Measurements from ENCODE around the gene PACC1.
"Not testable (repeated sequence)": the region's sequence is repeated elsewhere in the genome, so short reads cannot be mapped to it uniquely, and the experiment has no call there.

The PACC1 gene

GRCh38 chr1:212402666-212403321 is 11.9 kb downstream of the PACC1 start:
- FAIRE-seq (no peak), DNase-seq (ENCODE audit: insufficient read length, low spot score) (no peak)
- no peak for TF ChIP-seq PAX5 (IDR thresholded peaks at IDR 0.05; ENCODE audit: insufficient read depth, low read length, severe bottlenecking)
- no peak for TF ChIP-seq POLR2AphosphoS5 (IDR thresholded peaks at IDR 0.05; ENCODE audit: low read depth, low read length)
- no peak for TF ChIP-seq SPI1 (IDR thresholded peaks at IDR 0.05; ENCODE audit: low read depth, low read length)
- TF ChIP-seq POLR2A (IDR thresholded peaks at IDR 0.05; ENCODE audit: low read depth, low read length) = no peak
- TF ChIP-seq POU2F2 (IDR thresholded peaks at IDR 0.05; ENCODE audit: low read depth, low read length) = no peak
- no peak for TF ChIP-seq TAF1 (IDR thresholded peaks at IDR 0.05; ENCODE audit: low read depth, low read length)

- no peak for TF ChIP-seq SPI1 (IDR thresholded peaks at IDR 0.05; ENCODE audit: low read depth, low read length)
- TF ChIP-seq POLR2AphosphoS5 (IDR thresholded peaks at IDR 0.05; ENCODE audit: low read depth, low read length) = no peak
- TF ChIP-seq POU2F2 (IDR thresholded peaks at IDR 0.05; ENCODE audit: low read depth, low read length) = no peak
- no peak for DNase-seq (ENCODE audit: insufficient read length, low spot score)
- FAIRE-seq = peak; percentile 50
Observed at GRCh38 chr1:212401838-212402582, 12.7 kb downstream of the PACC1 start.

DNA sequence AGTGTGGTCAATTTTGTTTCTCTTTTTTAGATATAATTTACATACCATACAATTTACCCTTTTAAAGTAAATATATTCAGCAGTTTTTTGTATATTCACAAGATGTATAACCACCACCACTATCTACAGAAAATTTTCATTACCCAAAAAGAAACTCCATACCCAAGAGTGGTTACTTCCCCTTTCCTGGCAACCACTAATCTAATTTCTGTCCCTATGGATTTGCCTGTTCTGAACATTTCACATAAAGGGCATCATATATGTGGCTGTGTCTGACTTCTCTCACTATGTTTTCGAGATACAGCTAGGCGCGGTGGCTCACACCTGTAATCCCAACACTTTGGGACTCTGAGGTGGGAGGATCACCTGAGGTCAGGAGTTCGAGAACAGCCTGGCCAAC is 13.6 kb downstream of the PACC1 start:
- TF ChIP-seq POLR2A (IDR thresholded peaks at IDR 0.05; ENCODE audit: low read depth, low read length) (no peak), POU2F2 (IDR thresholded peaks at IDR 0.05; ENCODE audit: low read depth, low read length) (no peak), TAF1 (IDR thresholded peaks at IDR 0.05; ENCODE audit: low read depth, low read length) (no peak)
- DNase-seq (ENCODE audit: insufficient read length, low spot score) = no peak
- FAIRE-seq = no peak

DNA sequence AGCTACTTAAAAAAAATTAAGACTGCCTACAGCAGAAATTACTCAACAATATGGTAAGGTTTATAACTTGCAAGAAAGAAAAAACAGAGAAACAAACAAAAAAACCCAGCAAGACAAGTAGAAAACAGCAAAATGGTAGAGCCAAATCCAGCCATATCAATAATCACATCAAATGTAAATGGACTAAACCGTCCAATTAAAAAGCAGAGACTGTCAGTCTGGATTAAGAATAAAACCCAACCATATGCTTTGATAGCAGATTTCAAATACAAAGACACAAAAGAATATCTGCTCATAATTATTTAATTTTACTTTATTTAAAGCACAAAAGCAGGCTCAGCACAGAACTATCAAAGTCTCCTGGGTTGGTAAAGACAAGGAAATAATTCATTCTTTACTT is 17.5 kb downstream of the PACC1 start:
- FAIRE-seq (no peak), DNase-seq (ENCODE audit: insufficient read length, low spot score) (no peak)
- TF ChIP-seq TAF1 (IDR thresholded peaks at IDR 0.05; ENCODE audit: low read depth, low read length) = no peak
- no peak for TF ChIP-seq PAX5 (IDR thresholded peaks at IDR 0.05; ENCODE audit: insufficient read depth, low read length, severe bottlenecking)
- no peak for TF ChIP-seq POU2F2 (IDR thresholded peaks at IDR 0.05; ENCODE audit: low read depth, low read length)
- no peak for TF ChIP-seq SPI1 (IDR thresholded peaks at IDR 0.05; ENCODE audit: low read depth, low read length)
- no peak for TF ChIP-seq POLR2A (IDR thresholded peaks at IDR 0.05; ENCODE audit: low read depth, low read length)
- no peak for TF ChIP-seq POLR2AphosphoS5 (IDR thresholded peaks at IDR 0.05; ENCODE audit: low read depth, low read length)

DNA sequence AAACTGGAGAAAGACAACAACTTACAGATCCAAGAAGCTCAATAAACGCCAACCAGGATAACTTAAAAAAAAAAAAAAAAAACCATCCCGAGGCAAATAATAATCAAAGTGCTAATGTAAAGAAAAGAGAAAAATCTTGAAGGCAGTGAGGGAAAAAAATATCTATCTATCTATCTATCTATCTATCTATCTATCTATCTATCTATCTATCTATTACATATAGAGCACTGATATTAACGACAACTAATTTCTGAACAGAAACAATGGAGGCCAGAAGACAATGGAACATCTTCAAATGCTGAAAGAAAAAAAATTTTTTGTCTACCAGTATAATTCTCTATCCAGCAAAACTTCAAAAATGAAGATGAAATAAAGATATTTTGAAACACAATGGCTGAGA is 18.0 kb downstream of the PACC1 start:
- no peak for DNase-seq (ENCODE audit: insufficient read length, low spot score)
- TF ChIP-seq TAF1 (IDR thresholded peaks at IDR 0.05; ENCODE audit: low read depth, low read length) = no peak
- no peak for TF ChIP-seq POLR2AphosphoS5 (IDR thresholded peaks at IDR 0.05; ENCODE audit: low read depth, low read length)
- no peak for TF ChIP-seq PAX5 (IDR thresholded peaks at IDR 0.05; ENCODE audit: insufficient read depth, low read length, severe bottlenecking)
- no peak for TF ChIP-seq POU2F2 (IDR thresholded peaks at IDR 0.05; ENCODE audit: low read depth, low read length)
- TF ChIP-seq POLR2A (IDR thresholded peaks at IDR 0.05; ENCODE audit: low read depth, low read length) = no peak
- TF ChIP-seq SPI1 (IDR thresholded peaks at IDR 0.05; ENCODE audit: low read depth, low read length) = no peak
- no peak for FAIRE-seq

GRCh38 chr1:212395678-212396437 is 18.8 kb downstream of the PACC1 start:
- not testable (repeated sequence) for DNase-seq (ENCODE audit: insufficient read length, low spot score); FAIRE-seq

- DNase-seq (ENCODE audit: insufficient read length, low spot score) = no peak
- TF ChIP-seq TAF1 (IDR thresholded peaks at IDR 0.05; ENCODE audit: low read depth, low read length) (no peak), SPI1 (IDR thresholded peaks at IDR 0.05; ENCODE audit: low read depth, low read length) (no peak), POLR2AphosphoS5 (IDR thresholded peaks at IDR 0.05; ENCODE audit: low read depth, low read length) (no peak), POLR2A (IDR thresholded peaks at IDR 0.05; ENCODE audit: low read depth, low read length) (no peak), POU2F2 (IDR thresholded peaks at IDR 0.05; ENCODE audit: low read depth, low read length) (no peak), PAX5 (IDR thresholded peaks at IDR 0.05; ENCODE audit: insufficient read depth, low read length, severe bottlenecking) (no peak)
Observed at GRCh38 chr1:212388985-212389716, 25.5 kb downstream of the PACC1 start.

DNA sequence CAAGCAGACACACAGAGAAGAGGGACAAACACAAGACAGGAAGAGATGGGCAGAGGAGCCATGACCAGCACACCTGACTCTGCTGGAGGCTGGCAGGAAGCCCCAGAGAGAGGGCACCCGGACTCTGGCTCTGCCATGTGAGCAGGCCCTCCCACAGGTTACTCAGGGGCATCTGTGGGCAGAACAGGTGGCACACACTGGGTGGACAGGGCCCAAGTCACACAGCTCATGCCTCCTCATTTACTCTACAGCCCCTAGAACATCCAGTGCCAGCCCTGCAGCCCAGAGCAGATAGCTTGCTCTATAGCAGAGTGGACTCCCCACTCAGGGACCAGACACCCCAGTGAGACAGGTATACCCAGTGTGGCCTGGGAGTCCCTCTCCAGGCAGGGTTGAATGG is 28.7 kb downstream of the PACC1 start:
- no peak for TF ChIP-seq TAF1 (IDR thresholded peaks at IDR 0.05; ENCODE audit: low read depth, low read length)
- no peak for TF ChIP-seq POU2F2 (IDR thresholded peaks at IDR 0.05; ENCODE audit: low read depth, low read length)
- no peak for TF ChIP-seq PAX5 (IDR thresholded peaks at IDR 0.05; ENCODE audit: insufficient read depth, low read length, severe bottlenecking)
- TF ChIP-seq SPI1 (IDR thresholded peaks at IDR 0.05; ENCODE audit: low read depth, low read length) = no peak
- no peak for TF ChIP-seq POLR2AphosphoS5 (IDR thresholded peaks at IDR 0.05; ENCODE audit: low read depth, low read length)
- FAIRE-seq (no peak), DNase-seq (ENCODE audit: insufficient read length, low spot score) (no peak)

More at GRCh38 chr1:212388985-212389716, 25.5 kb downstream of the PACC1 start:
- no peak for FAIRE-seq

DNA sequence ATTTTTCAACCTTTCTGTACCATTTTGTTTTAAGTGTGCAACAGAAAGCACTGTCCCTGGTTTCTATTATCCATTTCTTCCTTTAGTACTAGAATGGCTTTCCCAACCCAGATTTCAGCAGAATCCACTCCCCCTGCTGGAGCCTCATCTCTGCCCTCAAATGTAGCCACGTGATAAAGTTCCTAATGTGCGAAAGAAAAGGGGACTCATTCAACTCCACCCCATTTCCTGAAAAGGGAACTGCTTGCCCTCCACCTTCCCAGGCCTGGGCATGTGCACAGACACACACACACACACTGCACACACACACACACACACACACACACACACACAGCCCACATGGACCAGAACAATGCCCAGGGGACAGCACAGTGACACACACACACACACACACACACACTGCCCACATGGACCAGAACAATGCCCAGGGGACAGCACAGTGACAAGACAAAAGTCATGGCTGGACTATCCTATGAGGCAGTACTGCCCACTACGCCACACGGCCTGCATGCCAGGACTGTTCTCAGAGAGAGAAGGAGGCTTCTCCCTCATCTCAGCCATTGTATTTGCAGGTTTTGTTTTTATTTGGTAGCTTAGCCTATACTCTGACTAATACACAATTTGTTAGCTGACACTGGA is 33.2 kb downstream of the PACC1 start:
- no peak for DNase-seq (ENCODE audit: insufficient read length, low spot score)
- TF ChIP-seq POU2F2 (IDR thresholded peaks at IDR 0.05; ENCODE audit: low read depth, low read length) = no peak
- TF ChIP-seq SPI1 (IDR thresholded peaks at IDR 0.05; ENCODE audit: low read depth, low read length) = no peak
- TF ChIP-seq POLR2A (IDR thresholded peaks at IDR 0.05; ENCODE audit: low read depth, low read length) = no peak
- TF ChIP-seq POLR2AphosphoS5 (IDR thresholded peaks at IDR 0.05; ENCODE audit: low read depth, low read length) = no peak
- no peak for TF ChIP-seq PAX5 (IDR thresholded peaks at IDR 0.05; ENCODE audit: insufficient read depth, low read length, severe bottlenecking)
- TF ChIP-seq TAF1 (IDR thresholded peaks at IDR 0.05; ENCODE audit: low read depth, low read length) = no peak
- FAIRE-seq = peak; percentile 50
